Raji (cell line): ENCODE results near the gene HK1.

Experiments
- POLR2A ChIP-seq: IDR thresholded peaks from 2 replicates; pipeline ENCODE4 v1.6.1; 2011; ENCODE audit warnings: low read depth, low read length, control low read depth; ENCODE audit not compliant: insufficient read depth

The HK1 gene

DNA sequence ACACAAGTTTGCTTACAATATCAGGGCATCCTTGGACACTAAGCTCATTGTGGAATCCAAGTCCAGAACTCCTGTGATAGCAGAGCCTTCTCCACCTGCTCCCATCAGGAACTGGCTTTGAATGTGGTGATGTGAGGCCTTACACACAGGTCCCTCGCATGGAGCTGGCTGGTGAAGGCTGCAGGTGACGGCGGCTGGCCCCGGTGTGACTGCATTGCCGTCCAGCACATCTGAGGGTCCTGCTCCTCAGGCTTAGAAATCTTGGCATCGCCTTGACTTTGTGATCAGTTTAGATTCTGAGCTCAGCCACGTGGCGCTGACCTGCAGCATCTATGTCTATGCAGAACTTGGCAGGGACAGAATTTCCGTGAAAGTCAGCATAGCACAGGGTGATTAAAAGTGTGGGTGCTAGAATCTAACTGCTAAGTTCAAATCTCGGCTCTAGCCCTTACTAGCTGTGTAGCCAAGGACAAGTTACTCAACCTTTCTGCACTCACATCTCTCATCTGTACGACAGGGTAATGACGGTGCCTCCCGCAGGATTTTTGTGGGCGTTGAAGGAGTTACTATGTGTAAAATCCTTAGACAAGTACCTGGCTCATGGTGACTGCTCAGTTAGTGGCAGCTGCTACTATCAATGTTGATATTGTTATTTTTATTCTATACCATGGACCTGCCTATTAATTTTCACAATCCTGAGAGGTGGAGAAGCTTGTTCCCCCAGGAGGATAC lies 31.5 kb upstream of the HK1 start:
- TF ChIP-seq POLR2A: no peak

DNA sequence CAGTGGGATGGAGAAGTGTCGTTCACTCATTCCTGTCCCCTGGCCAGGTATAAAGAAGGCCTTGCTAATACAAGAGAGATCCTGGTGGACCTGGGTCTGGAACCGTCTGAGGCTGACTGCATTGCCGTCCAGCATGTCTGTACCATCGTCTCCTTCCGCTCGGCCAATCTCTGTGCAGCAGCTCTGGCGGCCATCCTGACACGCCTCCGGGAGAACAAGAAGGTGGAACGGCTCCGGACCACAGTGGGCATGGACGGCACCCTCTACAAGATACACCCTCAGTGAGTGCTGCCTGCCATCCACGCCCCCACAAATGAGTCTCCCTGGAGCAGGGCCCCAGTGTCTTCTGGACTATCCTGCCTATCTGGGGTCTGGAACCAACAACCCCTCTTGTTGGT lies 31.0 kb upstream of the HK1 start:
- TF ChIP-seq POLR2A: no peak

DNA sequence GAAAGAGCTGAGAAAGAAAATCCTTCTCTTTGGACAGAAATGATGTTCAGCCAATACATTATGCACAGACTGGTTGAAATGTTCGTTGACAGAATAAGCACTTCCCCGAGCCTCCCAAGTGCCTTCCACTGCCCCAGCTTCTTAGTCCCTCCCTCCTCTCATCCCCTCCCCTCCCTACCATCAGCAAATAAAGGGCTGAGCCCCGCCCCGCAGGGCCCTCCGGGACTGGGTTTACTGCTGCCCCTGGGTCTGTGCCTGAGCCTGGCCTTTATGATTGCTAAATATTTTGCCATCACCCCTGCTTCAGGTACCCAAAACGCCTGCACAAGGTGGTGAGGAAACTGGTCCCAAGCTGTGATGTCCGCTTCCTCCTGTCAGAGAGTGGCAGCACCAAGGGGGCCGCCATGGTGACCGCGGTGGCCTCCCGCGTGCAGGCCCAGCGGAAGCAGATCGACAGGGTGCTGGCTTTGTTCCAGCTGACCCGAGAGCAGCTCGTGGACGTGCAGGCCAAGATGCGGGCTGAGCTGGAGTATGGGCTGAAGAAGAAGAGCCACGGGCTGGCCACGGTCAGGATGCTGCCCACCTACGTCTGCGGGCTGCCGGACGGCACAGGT lies 30.1 kb upstream of the HK1 start:
- no peak for TF ChIP-seq POLR2A

DNA sequence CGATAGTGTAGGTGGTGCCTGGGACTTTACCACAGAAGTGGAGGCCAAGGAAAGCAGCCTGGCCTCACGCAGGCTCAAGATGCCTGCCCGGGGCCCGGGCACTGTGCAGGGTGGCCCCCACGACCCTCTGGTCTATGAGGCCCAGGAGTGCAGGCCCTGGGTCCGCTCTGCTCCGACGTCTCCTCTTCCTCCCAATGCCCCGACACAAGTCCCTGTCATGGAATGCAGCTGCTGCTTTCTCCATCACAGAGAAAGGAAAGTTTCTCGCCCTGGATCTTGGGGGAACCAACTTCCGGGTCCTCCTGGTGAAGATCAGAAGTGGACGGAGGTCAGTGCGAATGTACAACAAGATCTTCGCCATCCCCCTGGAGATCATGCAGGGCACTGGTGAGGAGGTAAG lies 28.3 kb upstream of the HK1 start:
- no peak for TF ChIP-seq POLR2A

DNA sequence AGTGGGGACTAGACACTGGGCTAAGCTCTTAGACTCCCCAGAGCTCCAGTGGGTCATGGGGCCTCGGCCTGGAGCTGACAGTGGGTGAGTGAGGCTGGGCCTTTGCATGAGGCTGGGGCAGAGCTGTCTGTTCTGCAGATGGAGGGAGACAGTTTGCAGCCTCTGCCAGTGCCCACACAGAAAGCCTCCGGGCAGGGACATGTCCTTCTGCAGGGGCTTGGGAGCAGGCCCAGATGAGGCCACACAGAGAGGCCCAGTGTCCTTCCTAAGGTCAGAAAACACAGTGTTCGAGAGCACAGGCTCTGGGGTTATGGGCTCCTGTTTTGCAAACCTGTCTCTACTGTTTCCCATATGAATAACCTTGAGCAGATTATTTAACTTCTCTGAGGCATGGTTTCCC lies 25.1 kb upstream of the HK1 start:
- TF ChIP-seq POLR2A: no peak

DNA sequence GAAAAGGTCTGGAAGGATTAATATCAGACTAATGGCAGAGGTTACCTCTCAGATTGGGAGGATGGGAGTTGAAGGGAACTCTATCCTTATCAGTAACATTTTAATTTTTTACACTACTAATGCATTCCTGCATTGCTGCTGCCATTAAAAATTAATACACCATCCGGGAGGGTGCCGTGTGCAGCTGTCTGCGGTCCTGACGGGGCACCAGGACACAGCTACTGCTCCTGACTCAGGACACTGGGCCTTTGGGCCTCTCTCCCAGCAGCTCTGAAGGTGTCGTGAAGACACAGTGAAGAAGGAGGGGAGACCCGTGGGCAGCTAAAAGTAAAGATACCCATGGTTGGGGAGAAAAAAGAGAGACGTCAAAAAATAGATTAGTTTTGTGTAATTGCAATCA lies 23.4 kb upstream of the HK1 start:
- no peak for TF ChIP-seq POLR2A

DNA sequence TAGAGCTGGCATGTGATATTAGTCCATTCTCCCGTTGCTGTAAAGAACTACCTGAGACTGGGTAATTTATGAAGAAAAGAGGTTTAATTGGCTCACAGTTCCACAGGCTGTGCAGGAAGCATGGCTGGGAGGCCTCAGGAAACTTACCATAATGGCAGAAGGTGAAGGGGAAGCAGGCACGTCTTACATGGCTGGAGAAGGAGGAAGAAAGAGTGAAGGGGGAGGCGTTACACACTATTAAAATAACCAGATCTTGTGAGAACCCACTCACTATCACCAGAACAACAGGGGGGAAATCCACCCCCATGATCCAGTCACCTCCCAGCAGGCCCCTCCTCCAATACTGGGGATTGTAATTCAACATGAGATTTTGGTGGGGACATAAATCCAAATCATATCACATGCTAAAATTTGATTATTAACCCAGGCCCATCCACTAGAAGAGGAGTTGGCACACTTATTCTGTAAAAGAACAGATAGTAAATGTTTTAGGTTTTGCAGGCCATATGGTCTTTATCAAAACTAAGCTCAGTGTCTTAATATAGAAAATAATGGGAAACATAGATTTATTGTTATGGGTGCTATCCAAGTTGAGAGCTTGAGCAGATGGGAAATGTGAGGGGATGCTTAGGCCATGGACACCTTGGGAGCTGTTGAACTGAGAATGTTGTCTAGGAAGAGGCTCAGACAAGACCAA lies 18.6 kb upstream of the HK1 start:
- no peak for TF ChIP-seq POLR2A

DNA sequence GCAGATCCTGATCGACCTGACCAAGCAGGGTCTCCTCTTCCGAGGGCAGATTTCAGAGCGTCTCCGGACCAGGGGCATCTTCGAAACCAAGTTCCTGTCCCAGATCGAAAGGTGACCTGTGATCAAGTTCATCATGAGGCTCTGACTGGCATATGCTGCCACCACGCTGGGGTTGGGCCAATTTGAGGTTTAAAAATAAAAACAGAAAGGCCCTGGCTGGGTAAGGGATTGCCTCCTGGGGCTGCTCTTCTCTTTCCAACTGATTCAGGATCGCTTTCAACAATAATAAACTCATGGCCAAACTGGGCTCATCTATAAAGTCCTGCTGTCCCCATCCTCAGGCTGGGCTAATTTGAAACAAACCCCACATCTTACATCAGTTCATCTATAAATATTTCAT lies 17.1 kb upstream of the HK1 start:
- TF ChIP-seq POLR2A: no peak

DNA sequence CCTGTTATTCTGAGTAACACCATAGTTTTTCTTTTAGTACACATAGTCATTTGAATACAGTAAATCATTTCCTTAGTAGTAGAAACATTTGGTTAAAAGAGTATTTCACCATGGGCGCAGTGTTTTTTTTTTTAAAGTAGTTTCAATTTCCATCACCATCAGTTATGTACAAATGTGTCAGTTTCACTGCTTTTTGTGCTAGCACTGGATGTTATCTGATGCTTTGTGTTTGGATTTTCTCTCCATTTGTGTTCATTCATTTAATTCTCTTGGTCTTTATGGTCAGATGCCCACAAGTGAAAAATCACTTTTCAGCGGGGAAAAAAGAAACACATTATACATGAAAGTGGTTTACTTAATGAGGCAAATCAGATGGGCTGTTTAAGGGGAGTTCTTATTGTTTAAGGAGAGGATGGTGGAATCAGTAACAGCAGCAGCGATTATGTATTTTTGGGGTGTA lies 16.0 kb upstream of the HK1 start:
- no peak for TF ChIP-seq POLR2A

DNA sequence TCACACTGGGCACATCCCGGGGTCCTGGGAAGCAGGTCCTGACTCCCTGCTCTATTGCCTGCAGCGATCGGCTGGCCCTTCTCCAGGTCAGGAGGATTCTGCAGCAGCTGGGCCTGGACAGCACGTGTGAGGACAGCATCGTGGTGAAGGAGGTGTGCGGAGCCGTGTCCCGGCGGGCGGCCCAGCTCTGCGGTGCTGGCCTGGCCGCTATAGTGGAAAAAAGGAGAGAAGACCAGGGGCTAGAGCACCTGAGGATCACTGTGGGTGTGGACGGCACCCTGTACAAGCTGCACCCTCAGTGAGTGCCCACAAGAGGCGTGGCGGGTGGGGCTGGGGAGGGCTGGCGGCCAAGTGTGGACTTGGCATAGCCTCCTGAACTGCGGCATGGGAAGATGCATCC lies 12.8 kb upstream of the HK1 start:
- no peak for TF ChIP-seq POLR2A

DNA sequence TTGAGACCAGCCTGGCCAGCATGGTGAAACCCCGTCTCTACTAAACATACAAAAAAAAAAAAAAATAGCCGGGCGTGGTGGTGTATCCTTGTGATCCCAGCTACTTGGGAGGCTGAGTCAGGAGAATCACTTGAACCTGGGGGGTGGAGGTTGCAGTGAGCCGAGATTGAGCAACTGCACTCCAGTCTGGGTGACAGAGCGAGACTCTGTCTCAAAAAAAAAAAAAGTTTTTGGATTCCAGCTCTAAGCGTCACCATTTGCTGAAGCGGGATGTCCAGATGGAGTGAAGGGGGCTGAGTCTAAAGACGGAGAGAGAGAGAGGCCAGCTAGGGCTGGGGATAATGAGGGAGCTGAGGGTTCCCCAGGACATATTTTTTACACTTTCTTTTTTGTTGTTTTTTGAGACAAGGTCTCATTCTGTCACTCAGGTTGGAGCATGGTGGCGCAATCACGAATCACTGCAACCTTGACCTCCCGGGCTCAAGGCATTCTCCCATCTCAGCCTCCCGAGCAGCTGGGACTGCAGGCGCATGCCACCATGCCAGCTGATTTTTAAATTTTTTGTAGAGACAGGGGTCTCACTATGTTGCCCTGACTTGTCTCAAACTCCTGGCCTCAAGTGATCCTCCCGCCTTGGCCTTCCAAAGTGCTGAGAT lies 9.4 kb upstream of the HK1 start:
- no peak for TF ChIP-seq POLR2A

DNA sequence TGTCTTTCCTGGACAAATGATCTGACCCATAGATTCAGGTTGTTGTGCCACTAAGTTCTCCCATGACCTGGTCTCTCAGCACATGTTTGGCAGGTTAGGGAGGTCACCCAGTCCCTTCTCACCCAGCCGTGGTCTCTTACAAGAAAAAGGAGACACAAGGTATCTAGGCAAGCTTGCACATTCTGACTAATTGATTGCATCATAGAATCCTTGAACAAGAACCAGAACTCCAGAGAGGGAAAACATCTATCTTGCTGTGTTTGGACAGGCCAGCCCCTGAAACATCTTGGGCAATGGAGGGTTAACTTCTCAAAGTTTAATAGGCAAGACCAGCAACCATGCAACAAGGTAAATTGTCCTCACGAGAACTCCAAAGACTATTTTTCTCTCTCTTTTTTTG lies 8.5 kb upstream of the HK1 start:
- TF ChIP-seq POLR2A: no peak

DNA sequence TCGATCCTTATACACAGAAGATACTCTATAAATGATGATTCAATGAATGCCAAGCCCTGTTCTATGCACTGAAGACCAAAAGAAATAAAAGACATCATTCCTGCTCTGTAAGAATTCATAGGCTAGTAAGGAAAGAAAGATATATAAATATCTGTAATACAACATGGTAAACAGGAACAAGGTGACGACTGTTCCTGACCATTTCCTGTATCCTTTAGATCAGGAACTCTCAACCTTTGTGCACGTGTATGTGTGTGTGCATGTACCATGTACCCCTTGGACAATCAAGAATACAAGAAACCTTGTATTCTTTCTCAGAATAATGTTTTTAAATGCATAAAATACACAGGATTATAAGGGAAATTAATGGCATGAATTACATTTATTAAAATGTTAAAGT lies 7.3 kb upstream of the HK1 start:
- no peak for TF ChIP-seq POLR2A

DNA sequence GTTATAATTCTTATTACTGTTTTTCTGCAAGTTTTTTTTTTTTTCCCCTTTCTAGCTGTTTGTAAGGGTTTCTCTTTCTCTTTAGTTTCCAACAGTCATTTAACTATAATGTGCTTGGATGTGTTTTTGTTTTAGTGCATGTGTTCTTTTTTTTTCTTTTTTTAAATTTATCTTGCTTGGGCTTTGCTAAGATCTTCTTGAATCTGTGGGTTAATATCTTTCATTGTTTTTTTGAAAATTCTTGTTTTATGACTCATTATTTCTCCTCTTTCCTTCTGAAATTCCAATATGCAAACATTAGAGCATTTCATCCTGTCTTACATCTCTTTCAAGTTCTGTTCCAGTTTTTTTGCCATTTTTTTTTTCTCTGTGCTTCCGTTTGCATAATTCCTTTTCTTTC lies 5.7 kb upstream of the HK1 start:
- no peak for TF ChIP-seq POLR2A

DNA sequence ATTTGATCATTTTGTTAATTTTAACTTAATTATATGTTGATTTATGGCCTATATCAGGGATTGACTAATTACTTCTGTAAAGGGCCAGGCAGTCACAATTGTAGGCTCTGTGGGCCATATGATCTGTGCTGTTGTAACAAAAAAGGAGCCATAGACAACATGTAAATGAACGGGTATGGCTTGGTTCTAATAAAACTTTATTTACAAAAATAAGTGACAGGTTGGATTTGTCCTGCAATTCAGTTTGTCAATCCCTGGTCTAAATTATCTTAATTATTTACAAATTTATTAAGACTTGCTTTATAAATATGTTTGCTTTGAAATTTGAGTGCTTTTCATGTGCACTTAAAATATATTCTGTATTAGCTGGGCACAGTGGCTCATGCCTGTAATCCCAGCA lies 2.9 kb upstream of the HK1 start:
- TF ChIP-seq POLR2A: no peak

DNA sequence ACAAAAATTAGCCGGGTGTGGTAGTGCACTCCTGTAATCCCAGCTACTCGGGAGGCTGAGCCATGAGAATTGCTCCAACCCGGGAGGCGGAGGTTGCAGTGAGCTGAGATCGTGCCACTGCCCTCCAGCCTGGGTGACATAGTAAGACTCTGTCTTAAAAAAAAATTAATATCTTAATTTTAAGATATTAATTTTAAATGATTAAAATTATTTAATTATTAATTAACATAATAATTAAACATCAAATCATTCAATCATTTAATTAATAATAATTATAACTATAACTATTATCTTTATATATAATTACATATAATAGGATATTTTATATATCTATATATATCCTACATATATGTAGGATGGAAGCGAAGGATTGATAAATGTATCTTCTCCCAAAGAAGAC lies 1.8 kb upstream of the HK1 start:
- no peak for TF ChIP-seq POLR2A

DNA sequence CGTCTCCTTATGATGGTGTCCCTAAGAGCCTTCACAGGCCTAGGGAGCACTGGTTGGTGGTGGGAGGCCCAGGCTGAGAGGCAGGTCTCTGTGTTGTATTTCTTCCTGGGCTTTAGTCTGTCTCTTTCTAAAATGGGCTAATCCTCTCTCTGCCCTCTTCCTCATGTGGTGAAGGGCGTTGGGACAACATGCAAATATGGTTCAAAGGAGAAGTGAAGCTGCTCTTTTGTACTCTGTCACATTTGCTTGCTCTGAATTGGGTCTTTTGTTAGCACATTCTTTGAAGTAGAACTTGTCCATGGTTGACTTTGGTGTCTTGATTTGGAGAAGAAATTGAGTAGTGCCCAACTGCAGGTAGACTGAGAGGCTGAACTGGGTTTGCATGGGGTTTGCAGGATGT lies 814 bp downstream of the HK1 start:
- no peak for TF ChIP-seq POLR2A
